Lower leg skin (tissue), 3 donors: ENCODE results near the gene ANKRD40CL.

Experiments used
- POLR2A ChIP-seq, 2 donors: fragments of 450-650 bp; IDR thresholded peaks; one replicate each; pipeline ENCODE4 v1.6.1; 2016 to 2017; ENCODE audit warnings: antibody characterized with exemption in 2 of 2, mild to moderate bottlenecking in 1 of 2, moderate library complexity in 1 of 2
- TF ChIP-seq, protein P1 (sequence below), 3 donors: fragments of 450-650 bp; IDR thresholded peaks; one replicate each; pipeline ENCODE4 v1.5.1; 2016; ENCODE audit warnings: antibody characterized with exemption in 3 of 3, mild to moderate bottlenecking in 3 of 3, moderate library complexity in 2 of 3

DNA sequence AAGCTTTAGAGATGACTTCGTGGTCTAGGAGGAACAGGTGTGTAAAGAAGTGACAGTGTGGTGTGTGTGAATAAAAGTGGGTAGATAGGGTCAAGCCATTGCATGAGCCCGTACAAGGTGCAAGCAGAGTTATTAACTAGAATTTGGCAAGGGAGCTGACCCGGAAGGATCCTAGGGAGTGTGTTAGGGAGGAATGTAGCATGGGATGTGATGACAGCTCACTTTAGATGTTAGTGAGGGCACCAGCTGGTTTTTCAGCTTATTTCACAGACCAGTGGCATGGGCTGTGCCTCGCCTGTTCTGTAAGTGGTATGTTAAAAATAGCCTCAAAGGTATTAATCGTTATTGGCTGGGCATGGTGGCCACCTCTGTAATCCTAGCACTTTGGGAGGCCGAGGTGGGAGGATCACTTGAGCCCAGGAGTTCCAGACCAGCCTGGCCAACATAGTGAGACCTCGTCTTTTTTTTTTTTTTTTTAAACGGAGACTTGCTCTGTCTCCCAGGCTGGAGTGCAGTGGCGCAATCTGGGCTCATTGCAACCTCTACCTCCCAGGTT, 8.3 kb downstream of the ANKRD40CL start:
- TF ChIP-seq, protein P1, sequence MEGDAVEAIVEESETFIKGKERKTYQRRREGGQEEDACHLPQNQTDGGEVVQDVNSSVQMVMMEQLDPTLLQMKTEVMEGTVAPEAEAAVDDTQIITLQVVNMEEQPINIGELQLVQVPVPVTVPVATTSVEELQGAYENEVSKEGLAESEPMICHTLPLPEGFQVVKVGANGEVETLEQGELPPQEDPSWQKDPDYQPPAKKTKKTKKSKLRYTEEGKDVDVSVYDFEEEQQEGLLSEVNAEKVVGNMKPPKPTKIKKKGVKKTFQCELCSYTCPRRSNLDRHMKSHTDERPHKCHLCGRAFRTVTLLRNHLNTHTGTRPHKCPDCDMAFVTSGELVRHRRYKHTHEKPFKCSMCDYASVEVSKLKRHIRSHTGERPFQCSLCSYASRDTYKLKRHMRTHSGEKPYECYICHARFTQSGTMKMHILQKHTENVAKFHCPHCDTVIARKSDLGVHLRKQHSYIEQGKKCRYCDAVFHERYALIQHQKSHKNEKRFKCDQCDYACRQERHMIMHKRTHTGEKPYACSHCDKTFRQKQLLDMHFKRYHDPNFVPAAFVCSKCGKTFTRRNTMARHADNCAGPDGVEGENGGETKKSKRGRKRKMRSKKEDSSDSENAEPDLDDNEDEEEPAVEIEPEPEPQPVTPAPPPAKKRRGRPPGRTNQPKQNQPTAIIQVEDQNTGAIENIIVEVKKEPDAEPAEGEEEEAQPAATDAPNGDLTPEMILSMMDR (IDR thresholded peaks at IDR 0.05): no peak
- TF ChIP-seq POLR2A (IDR thresholded peaks at IDR 0.05): no peak
